Umbilical cord (tissue), 2 donors: Measurements from ENCODE around the gene C5orf46. TPM values are rescaled to one million over a fixed set of nuclear protein-coding genes. Genes with fewer than 3 reads are reported as not detected.
A peak's percentile ranks its signal among the peaks of the same experiment; 100 is the strongest.
"Not testable (repeated sequence)": the region's sequence is repeated elsewhere in the genome, so short reads cannot be mapped to it uniquely, and the experiment has no call there.

ENCODE experiments used
- DNase-seq: peaks from one replicate; pipeline ENCODE4 v3.0.0-alpha.2; 2015; ENCODE audit warnings: low spot score
- total RNA-seq: library from RNA; depleted of rRNA; stranded (reverse); fragments of >200 nt; gene quantifications from one replicate; pipeline ENCODE4 v1.2.3, GENCODE V29; 2014; ENCODE audit warnings: low replicate concordance; ENCODE audit not compliant: insufficient read depth

The C5orf46 gene
- total RNA-seq, 1 donor from 2014 or later = 60.7 TPM

DNA sequence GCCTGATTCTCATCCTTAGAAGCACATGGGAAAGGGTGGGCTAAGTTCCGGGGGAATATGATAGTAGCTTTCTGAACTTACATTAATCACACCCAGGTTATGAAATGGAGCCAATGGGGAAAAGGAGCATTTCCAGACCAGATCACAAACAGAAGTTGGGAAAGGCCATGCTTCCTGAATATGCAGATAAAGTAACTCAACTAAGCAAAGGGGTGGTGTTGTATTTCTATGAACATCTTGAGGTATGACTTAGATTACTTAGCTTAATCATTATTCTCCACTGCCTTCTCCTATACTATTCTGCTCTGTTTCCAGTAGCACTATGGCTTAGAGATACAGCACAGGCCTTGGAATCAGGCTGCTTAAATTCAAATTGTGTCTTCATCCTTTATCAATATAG, 10.5 kb downstream of the C5orf46 start:
- DNase-seq = no peak

DNA sequence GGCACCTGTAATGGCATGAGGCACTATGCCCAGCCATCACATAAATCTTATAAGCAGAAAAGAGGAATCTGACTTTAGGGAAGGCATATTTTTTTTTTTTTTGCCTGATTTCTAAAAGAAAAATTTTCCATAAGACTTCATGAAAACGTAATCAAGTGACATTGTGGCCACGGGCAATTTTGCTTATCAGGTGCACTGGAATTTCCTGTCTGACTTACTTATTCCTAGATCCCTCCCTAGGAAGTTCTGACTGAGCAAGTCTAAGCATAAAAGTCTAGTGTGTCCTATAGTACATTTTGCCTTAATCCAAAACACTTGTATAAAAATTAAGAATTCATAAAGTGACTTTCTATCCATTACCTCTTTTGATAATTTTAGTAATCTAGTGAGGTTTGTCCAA, 12.5 kb downstream of the C5orf46 start:
- DNase-seq = peak; percentile 19

DNA sequence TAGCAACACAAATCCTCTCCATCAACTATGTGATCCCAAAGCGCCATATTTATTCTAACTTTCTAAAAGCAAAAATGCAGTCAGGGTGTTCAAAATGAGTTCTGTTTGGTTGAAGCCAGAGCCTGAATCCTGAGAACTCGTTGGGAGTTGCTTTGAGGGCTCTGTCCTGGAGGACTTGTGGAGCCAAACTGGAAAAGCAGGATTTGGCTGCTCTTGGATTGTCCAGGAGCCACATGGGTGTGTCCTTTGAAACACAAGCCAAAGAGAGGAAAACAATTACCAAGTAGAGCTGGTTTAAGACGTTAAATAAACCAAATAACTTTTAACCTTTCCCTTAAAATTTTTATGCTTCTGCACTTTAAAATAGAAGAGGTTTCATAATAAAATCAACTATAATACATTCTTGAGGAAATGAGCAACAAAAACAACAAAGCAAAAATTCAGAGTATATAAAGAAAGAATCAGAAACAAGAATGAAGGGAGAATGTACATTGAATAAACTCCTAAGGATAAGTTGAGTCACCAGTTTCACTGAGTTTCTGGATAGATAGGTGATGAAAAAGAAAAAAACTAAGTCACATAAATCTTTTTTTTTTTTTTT, 13.5 kb downstream of the C5orf46 start:
- no peak for DNase-seq

DNA sequence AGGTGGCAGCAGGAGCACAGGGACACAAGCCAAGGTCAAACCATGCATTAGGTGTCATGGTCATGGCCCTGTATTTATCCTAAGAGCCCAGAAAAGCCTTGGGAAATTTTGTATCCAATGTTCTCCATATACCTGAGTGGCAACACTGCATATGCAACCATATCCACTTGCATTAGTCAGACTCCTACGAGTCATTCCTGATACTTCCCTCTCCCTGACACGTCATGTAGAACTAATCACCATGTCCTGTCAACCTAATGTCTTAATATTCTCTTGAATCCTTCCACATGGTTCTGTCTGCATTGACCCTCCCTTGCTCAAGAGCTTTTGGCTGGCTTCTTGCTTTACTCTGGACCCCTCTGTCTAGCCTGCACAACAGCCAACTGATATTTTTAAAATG, 18.4 kb downstream of the C5orf46 start:
- no peak for DNase-seq

DNA sequence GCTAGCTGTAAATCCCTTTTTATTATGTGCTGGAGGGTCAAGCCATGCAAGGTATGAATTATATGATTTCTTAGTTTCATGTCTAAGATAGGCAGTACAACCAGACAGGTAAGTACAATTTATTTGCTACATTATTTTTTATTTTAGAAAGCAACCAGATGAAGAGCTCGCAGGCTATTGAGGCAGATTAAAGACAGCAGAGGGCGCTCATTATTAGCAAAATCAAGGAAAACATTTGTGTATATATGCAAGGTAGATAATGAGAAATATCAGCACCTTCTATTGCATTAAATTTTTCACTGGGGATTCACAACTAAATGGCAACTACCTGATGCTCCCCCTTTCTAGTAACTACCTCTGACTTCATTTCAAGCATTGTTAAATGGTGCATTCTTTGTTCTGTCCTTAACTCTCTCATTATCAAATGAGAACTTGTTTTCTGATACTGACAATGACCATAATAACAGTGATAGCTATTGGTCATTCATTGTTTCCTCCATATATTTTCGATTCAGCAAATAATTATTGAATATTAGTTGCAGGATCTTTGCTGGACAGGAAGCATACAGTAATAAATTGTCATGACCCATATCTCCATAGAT, 19.2 kb downstream of the C5orf46 start:
- DNase-seq = peak; percentile 35

DNA sequence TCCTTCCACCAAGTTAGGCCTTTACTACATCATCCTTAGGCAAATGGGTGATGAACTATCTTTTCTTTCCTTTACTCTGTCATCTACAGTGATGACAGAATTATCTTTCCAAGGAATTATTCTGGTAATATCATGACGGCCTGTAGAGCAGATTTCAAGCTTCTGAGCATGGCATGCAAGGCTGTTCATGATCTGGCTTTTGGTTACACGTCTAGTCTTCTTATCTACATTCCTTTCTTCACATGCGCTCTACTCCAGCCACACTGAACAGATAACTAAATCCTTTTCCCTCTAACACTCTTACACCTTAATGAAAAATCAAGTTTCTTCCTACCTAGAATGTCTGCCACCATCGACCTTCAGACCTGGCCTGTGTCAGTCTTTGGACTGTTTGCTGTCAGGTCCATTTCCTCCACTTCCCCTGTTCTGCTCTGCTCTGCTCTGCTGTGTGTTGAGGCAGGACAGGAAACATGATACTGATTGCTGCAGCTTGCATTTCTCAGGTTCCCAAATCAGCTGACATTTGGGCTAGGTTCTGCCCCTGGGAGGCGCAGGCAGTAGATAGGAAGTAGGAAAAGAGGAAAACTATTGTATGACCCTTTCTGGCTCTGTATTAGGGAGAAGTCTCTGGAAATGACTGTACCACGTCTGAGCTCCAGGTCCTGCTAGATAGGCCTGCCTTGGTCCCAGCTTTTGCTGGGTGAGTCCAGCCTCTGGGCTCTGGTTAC, 23.6 kb downstream of the C5orf46 start:
- peak; percentile 62 for DNase-seq

DNA sequence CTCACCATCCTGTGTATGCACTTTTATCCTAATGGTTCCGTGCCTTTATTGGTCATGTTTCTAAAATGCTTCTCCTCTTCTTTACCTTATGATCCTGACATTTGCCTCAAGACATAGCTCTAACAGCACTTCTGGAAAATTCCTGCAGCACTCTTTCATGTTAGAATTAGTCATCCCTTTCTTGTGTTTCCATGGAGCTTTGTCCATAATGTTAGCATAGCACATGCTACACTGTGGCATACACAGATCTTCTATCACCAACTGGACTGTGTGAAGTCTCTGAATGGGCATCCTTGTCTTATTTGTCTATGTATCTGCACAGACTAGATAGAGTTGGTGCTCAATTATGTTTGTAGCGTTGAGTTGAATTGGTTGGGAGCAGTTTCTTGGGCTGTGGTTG, 25.9 kb downstream of the C5orf46 start:
- DNase-seq = no peak

- DNase-seq = no peak
Observed at GRCh38 chr5:147879784-147880183, 26.6 kb downstream of the C5orf46 start.

DNA sequence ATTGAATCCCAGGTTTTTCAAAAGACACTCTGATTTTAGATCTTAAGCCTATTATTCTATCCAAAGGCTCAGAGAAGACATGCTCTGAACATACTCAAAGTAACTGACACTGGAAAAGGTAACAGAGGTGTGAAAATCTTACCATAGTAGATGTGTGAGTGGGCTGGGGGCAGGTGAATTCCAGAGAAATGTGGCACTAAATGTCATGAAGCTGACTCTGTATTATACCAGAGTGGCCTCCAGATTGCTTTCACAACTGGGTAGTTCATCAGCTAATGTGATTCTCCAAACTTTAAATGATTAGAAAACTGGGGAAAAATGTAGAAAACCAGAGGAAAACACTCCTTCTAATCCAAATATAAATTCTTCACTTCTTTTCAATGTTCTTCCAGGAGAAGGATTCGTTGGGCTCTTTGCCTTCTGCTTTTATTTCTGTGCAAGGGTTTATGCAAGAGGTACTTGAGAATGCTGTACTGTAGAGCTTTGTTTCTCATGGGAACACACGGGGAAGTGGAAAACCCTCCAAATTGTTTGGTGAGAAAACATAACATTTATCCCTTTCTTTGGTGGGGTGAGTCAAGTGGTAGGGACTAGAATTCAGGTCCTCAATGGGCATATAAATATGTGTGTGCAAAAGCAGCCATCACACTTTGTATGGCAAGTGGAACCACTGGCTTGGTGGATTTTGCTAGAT, 28.1 kb downstream of the C5orf46 start, which contains the start of gene SCGB3A2:
Gene SCGB3A2 (plus strand): TSS at position 646 of the 694 bp plus-strand sequence. CDS start 93 bp downstream, outside the sequence.
- DNase-seq = no peak

DNA sequence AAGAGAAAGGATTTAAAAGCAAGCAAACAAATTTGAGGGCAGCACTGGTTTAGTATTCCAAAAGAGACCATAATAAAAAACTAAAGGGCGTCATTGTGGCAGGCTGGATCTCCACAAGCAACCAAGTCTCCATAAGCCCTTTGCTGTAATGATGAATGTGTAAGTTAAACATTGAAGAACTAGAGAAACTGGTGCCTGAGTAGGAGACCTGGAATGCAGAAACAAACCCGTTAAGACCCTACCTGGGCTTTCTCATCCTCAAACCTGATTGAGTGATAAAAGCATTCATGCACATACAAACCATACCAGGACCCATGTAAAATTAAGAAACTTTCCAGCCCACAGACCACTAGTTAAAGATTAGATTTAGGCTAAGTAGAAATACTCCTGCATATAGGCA, 29.7 kb downstream of the C5orf46 start:
- DNase-seq = no peak

GRCh38 chr5:147876141-147876540, 30.2 kb downstream of the C5orf46 start:
- no peak for DNase-seq

DNA sequence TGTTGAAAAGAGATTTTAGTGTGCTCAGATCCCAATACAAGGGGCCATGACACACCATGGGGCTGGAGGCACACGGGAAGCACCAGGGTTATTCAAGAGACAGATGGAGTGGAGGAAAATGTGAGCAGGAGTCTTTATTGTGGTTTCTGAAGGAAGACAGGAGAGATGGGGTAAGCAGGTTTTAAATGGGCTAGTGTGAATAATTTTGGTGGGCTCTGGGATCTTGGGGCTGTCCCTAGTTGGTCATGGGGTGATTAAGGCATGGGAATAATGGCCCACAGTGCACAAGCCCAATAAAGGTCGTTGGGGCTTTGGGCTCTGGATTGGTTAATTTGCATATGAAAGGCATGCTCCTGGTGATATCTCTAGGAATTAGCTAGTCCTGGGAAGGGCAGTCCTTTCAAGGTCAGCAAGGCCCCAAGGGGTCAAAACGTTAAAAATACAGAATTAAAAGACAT, 31.4 kb downstream of the C5orf46 start:
- no peak for DNase-seq

DNA sequence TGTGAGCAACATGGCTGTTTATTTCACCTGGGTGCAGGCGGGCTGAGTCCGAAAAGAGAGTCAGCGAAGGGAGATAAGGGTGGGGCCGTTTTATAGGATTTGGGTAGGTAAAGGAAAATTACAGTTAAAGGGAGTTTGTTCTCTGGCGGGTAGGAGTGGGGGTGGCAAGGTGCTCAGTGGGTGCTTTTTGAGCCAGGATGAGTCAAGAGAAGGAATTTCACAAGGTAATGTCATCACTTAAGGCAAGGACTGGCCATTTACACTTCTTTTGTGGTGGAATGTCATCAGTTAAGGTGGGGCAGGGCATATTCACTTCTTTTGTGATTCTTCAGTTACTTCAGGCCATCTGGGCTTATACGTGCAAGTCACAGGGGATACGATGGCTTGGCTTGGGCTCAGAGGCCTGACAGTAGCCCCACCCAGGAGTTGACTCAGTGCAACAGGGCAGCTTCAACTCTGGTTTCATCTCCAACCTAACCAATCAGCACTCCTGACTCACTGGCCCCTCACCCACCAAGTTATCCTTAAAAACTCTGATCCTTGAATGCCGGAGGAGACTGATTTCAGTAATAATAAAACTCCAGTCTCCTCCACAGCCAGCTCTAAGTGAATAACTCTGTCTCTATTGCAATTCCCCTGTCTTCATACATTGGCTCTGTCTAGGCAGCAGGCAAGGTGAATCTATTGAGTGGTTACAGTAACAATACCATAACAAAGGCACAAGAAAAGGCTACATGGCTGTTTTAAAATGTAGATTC, 32.0 kb downstream of the C5orf46 start:
- not testable (repeated sequence) for DNase-seq

DNA sequence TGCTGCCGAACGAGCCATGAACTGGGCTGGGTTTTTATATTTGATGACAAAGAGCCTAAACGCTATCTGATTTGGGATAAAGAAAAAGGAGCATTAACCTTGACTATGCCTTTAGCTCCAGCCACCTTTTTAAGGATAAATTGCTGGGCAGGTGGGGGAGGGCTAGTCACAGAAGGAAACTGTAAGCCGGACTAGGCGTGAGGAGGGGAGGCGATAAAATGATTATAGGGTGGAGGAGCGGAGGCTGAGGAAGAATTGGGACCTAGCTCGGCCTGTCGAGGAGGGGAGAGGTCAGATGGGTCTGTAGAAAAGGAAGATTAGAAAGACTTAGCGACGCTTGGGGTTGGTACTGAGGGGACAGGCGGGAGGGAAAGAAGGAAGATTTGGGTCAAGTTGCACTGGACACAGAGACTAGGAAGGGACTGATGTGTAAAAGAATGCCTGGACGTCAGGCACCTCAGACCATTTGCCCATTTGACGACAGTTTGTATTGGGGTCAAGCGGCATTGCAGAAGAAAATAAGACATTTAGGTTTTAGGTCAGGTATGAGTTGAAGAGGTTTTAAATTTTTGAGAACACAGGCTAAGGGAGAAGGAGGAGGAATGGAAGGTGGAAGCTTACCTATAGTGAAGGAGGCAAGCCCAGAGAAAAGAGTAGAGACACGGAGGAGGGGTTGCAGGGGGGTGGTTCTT, 33.4 kb downstream of the C5orf46 start:
- not testable (repeated sequence) for DNase-seq

DNA sequence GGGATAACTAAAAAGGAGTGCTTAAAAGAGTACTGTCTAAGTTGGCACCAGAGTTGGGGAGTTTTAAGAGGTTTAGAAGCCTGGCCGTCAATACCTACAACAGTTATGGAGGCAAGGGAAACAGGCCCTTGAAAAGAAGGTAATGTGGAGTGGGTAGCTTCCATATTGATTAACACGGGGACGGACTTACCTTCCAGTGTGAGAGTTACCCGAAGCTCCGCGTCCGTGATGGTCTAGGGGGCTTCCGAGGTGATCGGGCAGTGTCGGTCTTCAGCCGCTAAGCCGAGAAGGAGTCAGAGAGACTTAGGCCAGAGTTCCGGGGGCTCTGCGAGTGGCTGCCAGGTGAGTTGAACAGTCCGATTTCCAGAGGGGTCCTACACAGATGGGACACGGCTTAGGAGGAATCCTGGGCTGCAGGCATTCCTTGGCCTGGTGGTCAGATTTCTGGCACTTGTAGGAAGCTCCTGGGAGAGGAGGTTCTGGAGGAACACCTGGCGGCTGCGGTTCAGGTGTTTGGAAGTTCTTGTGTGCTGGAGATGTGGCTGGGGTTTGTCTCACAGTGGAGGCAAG, 34.3 kb downstream of the C5orf46 start:
- DNase-seq = not testable (repeated sequence)

DNA sequence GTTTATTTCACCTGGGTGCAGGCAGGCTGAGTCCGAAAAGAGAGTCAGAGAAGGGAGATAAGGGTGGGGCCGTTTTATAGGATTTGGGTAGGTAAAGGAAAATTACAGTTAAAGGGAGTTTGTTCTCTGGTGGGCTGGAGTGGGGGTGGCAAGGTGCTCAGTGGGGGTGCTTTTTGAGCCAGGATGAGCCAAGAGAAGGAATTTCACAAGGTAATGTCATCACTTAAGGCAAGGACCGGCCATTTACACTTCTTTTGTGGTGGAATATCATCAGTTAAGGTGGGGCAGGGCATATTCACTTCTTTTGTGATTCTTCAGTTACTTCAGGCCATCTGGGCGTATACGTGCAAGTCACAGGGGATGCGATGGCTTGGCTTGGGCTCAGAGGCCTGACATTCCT, 36.4 kb downstream of the C5orf46 start:
- not testable (repeated sequence) for DNase-seq

DNA sequence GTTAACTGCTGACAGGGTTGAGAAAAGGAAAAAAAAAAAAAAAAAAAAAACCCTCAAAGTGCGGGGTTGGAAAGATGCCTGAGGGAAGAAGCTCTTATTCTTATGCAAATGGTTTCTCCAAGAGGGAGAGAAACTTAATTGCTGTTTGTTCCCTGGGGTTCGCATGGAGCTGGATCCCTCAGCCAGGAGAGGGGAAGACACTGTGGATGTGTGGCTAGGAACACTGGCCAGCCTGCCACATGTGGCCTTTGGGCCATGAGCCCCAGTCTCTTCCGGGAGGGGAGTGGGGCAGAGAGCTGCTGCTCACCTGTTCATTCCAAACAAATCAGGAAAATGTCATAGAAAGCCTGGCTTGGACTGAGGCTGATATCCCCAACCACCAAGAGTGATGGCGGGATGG, 37.2 kb downstream of the C5orf46 start:
- no peak for DNase-seq

GRCh38 chr5:147863454-147864158, 42.7 kb downstream of the C5orf46 start:
- DNase-seq = peak; percentile 10

- DNase-seq = no peak
Observed at GRCh38 chr5:147860641-147861025, 45.7 kb downstream of the C5orf46 start.
